ENCODE results near the gene SNCG. TPM values are rescaled to one million over a fixed set of nuclear protein-coding genes. Genes with fewer than 3 reads are reported as not detected.

The SNCG gene
- total RNA-seq, 4 donors from 2014 or later, result 11.5 to 40.2 (median 23.1) TPM

GRCh38 chr10:86964061-86964846 is 5.9 kb downstream of the SNCG start:
- Histone ChIP-seq H3K4me1 (peaks cover 20 to 47% of the 10 kb centered on the region in 2 donors), H3K9me3 (no peaks in the 10 kb centered on the region), H3K36me3 (no peaks in the 10 kb centered on the region), H3K4me3 (replicated peaks in 1 of 3) (no peak overlapping the region), H3K27me3 (no peaks in the 10 kb centered on the region), H3K27ac (no peak overlapping the region)
- TF ChIP-seq POLR2A (IDR thresholded peaks at IDR 0.05) (no peak), CTCF (IDR thresholded peaks at IDR 0.05) (no peak)
- DNase-seq, result no peak
- intact Hi-C loops (cut with DNase I), result loop anchor here (10.0 kb wide), 1 partner anchor 131 kb away; the partner anchor contains the start of genes GLUD1 and SHLD2
- 90 to 100% methylated on average over 3 to 12 of the region's 13 CpGs for WGBS, 2 donors

- no peak for DNase-seq
- peaks cover 24 to 47% of the 10 kb centered on the region in 2 donors for H3K4me1 ChIP-seq
- intact Hi-C loops (cut with DNase I), result loop anchor here (10.0 kb wide), 1 partner anchor 130 kb away; the partner anchor contains the start of genes GLUD1 and SHLD2
- TF ChIP-seq POLR2A (IDR thresholded peaks at IDR 0.05), result no peak
- TF ChIP-seq CTCF (IDR thresholded peaks at IDR 0.05), result no peak
- H3K27me3 ChIP-seq, result no peaks in the 10 kb centered on the region
- H3K27ac ChIP-seq, result no peak overlapping the region
- no peak overlapping the region for H3K4me3 ChIP-seq (replicated peaks in 1 of 3)
- H3K9me3 ChIP-seq, result no peaks in the 10 kb centered on the region
- H3K36me3 ChIP-seq, result no peaks in the 10 kb centered on the region
- 85 to 88% methylated on average over 2 of the region's 2 CpGs for WGBS, 2 donors
These were observed 6.4 kb downstream of the SNCG start for GRCh38 chr10:86964847-86965190.

- intact Hi-C loops (cut with DNase I), result loop anchor here (10.0 kb wide), 1 partner anchor 129 kb away; the partner anchor contains the start of genes GLUD1 and SHLD2
- no peak overlapping the region for H3K4me3 ChIP-seq (replicated peaks in 1 of 3)
- H3K27ac ChIP-seq, result peak overlapping the region in 1 of 3 donors; percentile 59
- WGBS, 2 donors, result 60 to 65% methylated on average over 11 of the region's 11 CpGs
- TF ChIP-seq CTCF (IDR thresholded peaks at IDR 0.05) (no peak), POLR2A (IDR thresholded peaks at IDR 0.05) (no peak)
- H3K36me3 ChIP-seq, result no peaks in the 10 kb centered on the region
- peaks cover 30 to 47% of the 10 kb centered on the region in 2 donors for H3K4me1 ChIP-seq
- no peaks in the 10 kb centered on the region for H3K9me3 ChIP-seq
- DNase-seq, result no peak
- no peaks in the 10 kb centered on the region for H3K27me3 ChIP-seq
These were observed 7.7 kb downstream of the SNCG start for GRCh38 chr10:86965986-86966654.

GRCh38 chr10:86967481-86967941 is 9.1 kb downstream of the SNCG start:
- H3K9me3 ChIP-seq, result no peaks in the 10 kb centered on the region
- intact Hi-C loops (cut with DNase I), result loop anchor here (10.0 kb wide), 1 partner anchor 127 kb away; the partner anchor contains the start of genes GLUD1 and SHLD2
- H3K27ac ChIP-seq, result peak overlapping the region in 2 of 3 donors; percentile 93 to 96
- H3K4me1 ChIP-seq, result peaks cover 34 to 59% of the 10 kb centered on the region in 2 donors
- no peak for DNase-seq
- H3K36me3 ChIP-seq, result no peaks in the 10 kb centered on the region
- no peak overlapping the region for H3K4me3 ChIP-seq (replicated peaks in 1 of 3)
- WGBS, 2 donors, result 73 to 93% methylated on average over 3 to 6 of the region's 7 CpGs
- no peaks in the 10 kb centered on the region for H3K27me3 ChIP-seq
- TF ChIP-seq POLR2A (IDR thresholded peaks at IDR 0.05), result no peak
- no peak for TF ChIP-seq CTCF (IDR thresholded peaks at IDR 0.05)
